ENCODE measurements around the gene FMN1. TPM values are rescaled to one million over a fixed set of nuclear protein-coding genes. Genes with fewer than 3 reads are reported as not detected.

Gene FMN1
- polyA plus RNA-seq, 6 donors from 2014 or later, result 0.33 to 1.0 (median 0.44) TPM; not detected in 1

DNA sequence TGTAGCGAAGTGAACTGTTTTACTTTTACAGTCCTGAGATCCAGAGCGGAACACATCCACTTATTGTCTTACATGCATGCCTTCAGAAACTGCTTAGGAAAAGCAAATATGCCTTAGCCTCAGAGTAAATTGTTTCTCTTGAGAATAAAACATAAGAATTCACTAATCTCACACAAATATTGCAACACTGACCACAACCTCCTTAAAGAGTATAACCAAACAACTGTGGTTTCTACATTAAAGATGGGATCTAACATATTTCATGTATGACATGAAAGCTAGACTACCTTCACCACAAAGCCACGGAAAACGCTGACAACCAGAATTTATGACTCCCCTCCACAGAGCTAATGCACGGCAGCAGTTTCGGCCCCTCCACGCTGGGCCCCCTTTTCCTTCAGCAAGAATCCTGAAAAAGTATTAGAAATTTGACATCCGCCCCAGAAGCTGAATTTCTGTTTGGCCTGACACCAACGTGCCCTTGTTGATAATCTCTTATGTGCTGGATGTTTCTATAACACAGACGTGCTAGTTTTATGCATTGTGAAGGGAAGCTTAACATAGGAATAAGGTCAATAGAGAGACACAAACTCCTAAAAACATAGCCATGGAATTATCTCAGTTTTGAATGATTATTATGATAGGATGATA is 392.1 kb downstream of the FMN1 start:
- DNase-seq (no peak), ATAC-seq (ENCODE audit: low read depth in 2 of 2) (no peak)
- H3K4me1 Mint-ChIP-seq, result no peaks in the 10 kb centered on the region
- peaks cover 7 to 17% (median 10%) of the 10 kb centered on the region in 7 donors for H3K9me3 Mint-ChIP-seq
- peaks cover 0 to 12% of the 10 kb centered on the region in 2 donors for H3K36me3 Mint-ChIP-seq
- H3K27ac Mint-ChIP-seq, result peak overlapping the region in 1 of 6 donors; percentile 47
- H3K4me3 Mint-ChIP-seq, result no peak overlapping the region
- H3K27me3 Mint-ChIP-seq, result peaks cover 14 to 36% (median 30%) of the 10 kb centered on the region in 3 donors

DNA sequence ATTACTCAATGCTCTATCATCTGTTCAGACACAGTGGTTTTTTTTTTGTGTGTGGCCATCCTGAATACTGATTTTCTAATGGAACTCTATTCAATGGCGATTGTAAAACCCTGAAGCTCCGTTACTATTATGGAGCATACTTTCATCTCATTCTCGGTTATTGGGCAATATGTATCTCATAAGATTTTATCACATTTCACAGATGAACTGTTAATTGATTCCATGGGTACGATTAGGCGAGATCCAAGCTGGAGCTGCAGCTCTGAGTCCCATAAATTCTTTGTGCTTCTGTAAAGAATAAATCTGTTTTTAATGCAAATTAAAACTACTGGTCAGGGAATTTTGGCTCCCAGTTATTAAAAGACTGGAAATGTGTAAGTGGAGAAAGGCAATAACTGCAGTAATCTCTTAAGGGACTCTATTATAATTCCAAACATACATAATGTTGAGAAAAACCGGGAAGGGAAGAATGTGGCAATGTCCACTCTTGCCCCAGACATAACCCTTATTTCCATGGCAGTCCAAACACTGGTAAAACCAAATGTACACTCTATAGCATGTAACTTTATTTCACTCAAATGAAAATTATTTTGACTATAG is 394.5 kb downstream of the FMN1 start:
- H3K4me1 Mint-ChIP-seq, result no peaks in the 10 kb centered on the region
- DNase-seq (no peak), ATAC-seq (ENCODE audit: low read depth in 2 of 2) (no peak)
- peaks cover 0 to 12% of the 10 kb centered on the region in 2 donors for H3K36me3 Mint-ChIP-seq
- no peak overlapping the region for H3K27ac Mint-ChIP-seq
- H3K9me3 Mint-ChIP-seq, result peaks cover 5 to 14% (median 10%) of the 10 kb centered on the region in 7 donors
- H3K27me3 Mint-ChIP-seq, result peaks cover 6 to 32% (median 20%) of the 10 kb centered on the region in 3 donors
- no peak overlapping the region for H3K4me3 Mint-ChIP-seq

DNA sequence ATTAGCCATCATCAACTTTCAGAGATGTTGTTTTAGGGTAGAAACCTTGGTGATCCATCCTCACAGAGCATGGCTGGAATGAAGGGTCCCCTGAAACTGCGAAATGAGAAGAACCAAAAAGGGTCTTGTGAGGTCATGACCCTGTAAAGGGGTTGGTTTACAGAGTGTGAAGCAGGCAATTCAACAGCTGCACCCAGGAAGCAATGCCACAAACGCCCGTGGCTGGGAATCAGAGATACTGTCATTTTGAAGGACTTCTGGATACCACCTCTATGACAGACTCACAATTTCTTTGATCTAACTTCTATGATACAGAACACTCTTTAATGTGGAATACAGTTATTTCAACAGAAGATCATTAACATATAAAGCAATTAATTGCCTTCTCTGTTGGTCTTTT is 397.7 kb downstream of the FMN1 start:
- Mint-ChIP-seq H3K4me1 (no peaks in the 10 kb centered on the region), H3K9me3 (peaks cover 0 to under 1% (median 0%) of the 10 kb centered on the region in 7 donors), H3K36me3 (no peaks in the 10 kb centered on the region), H3K27ac (no peak overlapping the region), H3K27me3 (peaks cover 0 to 14% (median 0%) of the 10 kb centered on the region in 3 donors), H3K4me3 (no peak overlapping the region)
- ATAC-seq (ENCODE audit: low read depth in 2 of 2), result no peak
- no peak for DNase-seq

DNA sequence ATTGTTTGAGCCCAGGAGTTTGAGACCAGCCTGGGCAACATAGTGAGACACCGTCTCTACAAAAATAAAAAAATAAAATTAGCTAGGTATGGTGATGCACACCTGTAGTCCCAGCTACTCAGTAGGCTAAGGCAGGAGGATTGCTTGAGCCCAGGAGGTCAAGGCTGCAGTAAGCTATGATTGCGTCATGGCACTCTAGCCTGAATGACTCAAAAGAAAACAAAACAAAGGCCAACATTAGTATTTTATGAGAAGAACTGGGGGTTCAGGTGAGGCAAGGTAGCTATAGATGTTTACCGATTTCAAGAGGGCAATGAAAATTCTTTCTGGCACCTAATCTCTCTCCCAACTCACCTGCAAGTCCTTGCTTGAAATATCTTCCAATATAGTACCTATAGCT is 399.5 kb downstream of the FMN1 start:
- Mint-ChIP-seq H3K4me3 (no peak overlapping the region), H3K9me3 (peaks cover 0 to 2% (median 0%) of the 10 kb centered on the region in 7 donors), H3K27me3 (peaks cover 0 to 12% (median 9%) of the 10 kb centered on the region in 3 donors), H3K4me1 (no peaks in the 10 kb centered on the region), H3K36me3 (no peaks in the 10 kb centered on the region), H3K27ac (no peak overlapping the region)
- DNase-seq (no peak), ATAC-seq (ENCODE audit: low read depth in 2 of 2) (no peak)

DNA sequence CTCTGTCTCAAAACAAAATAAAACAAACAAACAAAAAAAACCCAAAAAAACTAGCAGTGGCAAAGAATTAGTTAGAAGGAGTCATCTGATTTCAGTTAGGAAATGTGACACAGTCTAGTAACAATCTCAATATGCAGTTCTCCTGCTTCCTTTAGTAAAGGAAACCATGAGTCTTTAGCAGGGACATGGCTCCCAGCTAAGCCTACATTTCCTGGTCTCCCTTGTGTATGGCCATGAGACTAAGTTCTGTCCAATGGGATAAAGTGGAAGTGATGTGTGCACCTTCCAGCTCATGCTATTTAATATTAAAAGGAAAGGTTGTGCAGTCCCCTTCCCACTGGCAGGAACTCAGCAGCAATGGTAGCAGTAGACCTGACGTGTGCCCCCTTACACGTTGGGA is 402.1 kb downstream of the FMN1 start:
- DNase-seq (no peak), ATAC-seq (ENCODE audit: low read depth in 2 of 2) (no peak)
- Mint-ChIP-seq H3K9me3 (peaks cover 0 to 2% (median 0%) of the 10 kb centered on the region in 7 donors), H3K4me1 (no peaks in the 10 kb centered on the region), H3K27ac (no peak overlapping the region), H3K27me3 (peaks cover 0 to 9% (median 6%) of the 10 kb centered on the region in 3 donors), H3K36me3 (no peaks in the 10 kb centered on the region), H3K4me3 (no peak overlapping the region)

DNA sequence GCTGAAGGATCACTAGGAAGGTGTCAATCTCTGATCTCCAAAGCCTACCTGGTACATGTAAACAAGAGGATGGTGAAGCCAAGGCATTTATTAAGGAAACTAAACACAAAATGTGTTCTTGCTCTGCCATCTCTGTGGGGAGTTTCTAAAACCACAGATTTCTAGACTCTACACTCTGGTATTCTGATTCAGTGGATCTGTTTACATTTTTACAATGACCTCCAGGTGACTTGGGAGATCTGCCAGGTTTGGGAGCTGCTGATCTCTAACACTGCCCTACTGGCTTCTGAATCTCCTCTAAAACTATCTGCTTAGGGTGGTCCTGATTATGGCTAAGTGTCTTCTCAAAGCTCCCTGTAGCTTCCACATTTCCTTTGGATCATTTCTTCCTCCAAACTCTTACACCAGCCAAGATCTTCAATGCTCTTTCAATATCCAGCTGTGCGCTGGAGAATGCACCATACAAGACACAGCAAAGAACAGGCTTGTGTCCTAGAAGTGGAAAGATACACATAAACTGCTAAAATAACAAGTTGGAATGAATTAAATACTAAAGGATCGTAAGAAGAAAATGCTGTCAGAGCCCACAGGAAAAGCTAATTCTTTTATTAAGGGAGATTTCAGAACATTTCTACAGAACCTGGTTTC is 404.0 kb downstream of the FMN1 start:
- no peak overlapping the region for H3K4me3 Mint-ChIP-seq
- no peak for ATAC-seq (ENCODE audit: low read depth in 2 of 2)

DNA sequence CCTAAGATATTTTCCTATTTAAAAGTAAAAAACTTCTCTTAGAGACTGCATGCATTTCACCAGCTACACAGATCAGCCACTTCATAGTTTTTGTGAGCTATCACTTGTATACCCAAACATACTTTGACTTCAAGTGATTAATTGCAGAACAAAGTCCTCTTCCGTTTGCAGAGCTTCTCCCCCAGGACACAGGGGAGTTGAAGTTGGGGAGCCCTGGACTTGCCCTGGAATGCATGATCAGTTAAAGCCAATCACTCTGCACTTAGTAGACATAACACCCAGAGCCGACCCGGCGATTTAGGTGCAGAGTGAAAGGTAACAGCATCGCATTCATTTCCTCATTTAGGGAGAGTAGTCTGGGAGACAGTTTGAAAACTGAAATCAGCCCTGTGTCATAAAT is 406.6 kb downstream of the FMN1 start:
- Mint-ChIP-seq H3K27me3 (peaks cover 0 to 26% (median 20%) of the 10 kb centered on the region in 3 donors), H3K4me3 (no peak overlapping the region), H3K4me1 (peaks cover 0 to 4% (median 0%) of the 10 kb centered on the region in 3 donors), H3K9me3 (peaks cover 0 to 2% (median 0%) of the 10 kb centered on the region in 7 donors), H3K36me3 (no peaks in the 10 kb centered on the region), H3K27ac (no peak overlapping the region)
- DNase-seq, result no peak
- ATAC-seq (ENCODE audit: low read depth in 2 of 2), result no peak

More for the DNA sequence above, 404.0 kb downstream of the FMN1 start:
- no peaks in the 10 kb centered on the region for H3K36me3 Mint-ChIP-seq
- H3K9me3 Mint-ChIP-seq, result peaks cover 0 to 2% (median 0%) of the 10 kb centered on the region in 7 donors
- no peaks in the 10 kb centered on the region for H3K4me1 Mint-ChIP-seq
- H3K27ac Mint-ChIP-seq, result no peak overlapping the region
- peaks cover 0 to 11% (median 9%) of the 10 kb centered on the region in 3 donors for H3K27me3 Mint-ChIP-seq
- no peak for DNase-seq

DNA sequence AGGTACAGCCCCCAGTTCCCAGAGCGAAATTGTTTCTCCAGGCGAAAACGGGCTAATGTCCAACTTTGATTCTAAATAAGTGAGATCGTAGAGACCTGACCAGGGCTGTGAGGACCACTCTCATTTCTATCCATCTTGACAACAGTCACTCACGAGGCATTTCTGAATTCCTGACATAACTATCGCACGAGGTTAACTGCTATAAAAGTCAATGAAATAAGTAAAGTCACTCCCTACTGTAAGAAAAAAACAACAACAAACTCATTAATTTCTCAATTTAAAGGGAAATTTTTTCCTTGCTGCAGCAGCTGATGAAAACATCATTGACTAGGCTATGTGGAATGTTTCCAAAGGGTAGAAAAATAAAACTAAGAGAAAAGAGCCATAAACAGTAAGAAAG is 407.6 kb downstream of the FMN1 start:
- ATAC-seq (ENCODE audit: low read depth in 2 of 2), result no peak
- DNase-seq, result no peak
- Mint-ChIP-seq H3K27ac (no peak overlapping the region), H3K36me3 (no peaks in the 10 kb centered on the region), H3K4me1 (peaks cover 0 to 4% (median 0%) of the 10 kb centered on the region in 3 donors), H3K4me3 (no peak overlapping the region), H3K27me3 (peaks cover 1 to 28% (median 24%) of the 10 kb centered on the region in 3 donors), H3K9me3 (peaks cover 0 to 2% (median 0%) of the 10 kb centered on the region in 7 donors)

DNA sequence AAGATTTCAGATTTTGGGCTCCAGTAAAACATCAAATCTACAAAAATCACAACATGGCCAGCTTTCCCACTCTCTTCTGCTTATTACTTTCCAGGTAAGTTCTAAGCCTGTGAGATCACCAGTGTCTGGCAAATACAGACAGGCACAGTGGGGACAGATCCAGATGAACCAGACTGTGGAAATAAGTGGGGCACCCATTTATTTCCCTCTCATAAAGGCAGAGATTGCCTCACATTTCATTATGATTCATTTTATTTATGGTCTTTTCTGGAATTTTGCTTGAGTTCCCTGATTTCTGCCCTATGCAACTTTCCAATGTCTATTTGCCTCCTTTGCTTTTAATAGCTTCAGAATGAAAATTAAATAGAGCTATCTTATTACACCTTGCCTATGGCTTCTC is 409.9 kb downstream of the FMN1 start:
- H3K9me3 Mint-ChIP-seq, result peaks cover 0 to 1% (median 0%) of the 10 kb centered on the region in 7 donors

DNA sequence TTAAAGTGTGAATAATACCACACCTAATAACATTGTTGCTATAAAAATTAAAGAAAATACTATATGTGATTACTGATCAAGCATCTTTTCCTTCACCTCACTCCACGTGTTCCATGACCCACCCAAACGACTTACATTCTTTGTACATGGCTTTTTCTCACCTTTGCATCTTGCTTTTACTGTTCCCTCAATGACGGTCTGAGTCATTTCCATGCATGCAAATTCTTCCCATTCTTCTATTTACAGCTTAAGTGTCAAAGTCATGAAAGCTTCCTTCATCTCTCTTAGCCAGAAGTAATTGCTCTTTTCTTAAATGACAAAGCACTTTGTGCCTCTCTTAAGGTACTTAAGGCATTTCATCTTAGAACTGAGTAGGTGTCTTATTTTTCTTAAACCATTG is 412.7 kb downstream of the FMN1 start:
- no peaks in the 10 kb centered on the region for H3K36me3 Mint-ChIP-seq
- H3K4me1 Mint-ChIP-seq, result peaks cover 0 to 4% (median 0%) of the 10 kb centered on the region in 3 donors
- peaks cover 4 to 23% (median 19%) of the 10 kb centered on the region in 3 donors for H3K27me3 Mint-ChIP-seq

More for the DNA sequence above, 409.9 kb downstream of the FMN1 start:
- peaks cover 4 to 25% (median 23%) of the 10 kb centered on the region in 3 donors for H3K27me3 Mint-ChIP-seq
- H3K4me1 Mint-ChIP-seq, result peaks cover 0 to 4% (median 0%) of the 10 kb centered on the region in 3 donors
- ATAC-seq (ENCODE audit: low read depth in 2 of 2) (no peak), DNase-seq (no peak)
- H3K27ac Mint-ChIP-seq, result no peak overlapping the region
- no peaks in the 10 kb centered on the region for H3K36me3 Mint-ChIP-seq
- no peak overlapping the region for H3K4me3 Mint-ChIP-seq

DNA sequence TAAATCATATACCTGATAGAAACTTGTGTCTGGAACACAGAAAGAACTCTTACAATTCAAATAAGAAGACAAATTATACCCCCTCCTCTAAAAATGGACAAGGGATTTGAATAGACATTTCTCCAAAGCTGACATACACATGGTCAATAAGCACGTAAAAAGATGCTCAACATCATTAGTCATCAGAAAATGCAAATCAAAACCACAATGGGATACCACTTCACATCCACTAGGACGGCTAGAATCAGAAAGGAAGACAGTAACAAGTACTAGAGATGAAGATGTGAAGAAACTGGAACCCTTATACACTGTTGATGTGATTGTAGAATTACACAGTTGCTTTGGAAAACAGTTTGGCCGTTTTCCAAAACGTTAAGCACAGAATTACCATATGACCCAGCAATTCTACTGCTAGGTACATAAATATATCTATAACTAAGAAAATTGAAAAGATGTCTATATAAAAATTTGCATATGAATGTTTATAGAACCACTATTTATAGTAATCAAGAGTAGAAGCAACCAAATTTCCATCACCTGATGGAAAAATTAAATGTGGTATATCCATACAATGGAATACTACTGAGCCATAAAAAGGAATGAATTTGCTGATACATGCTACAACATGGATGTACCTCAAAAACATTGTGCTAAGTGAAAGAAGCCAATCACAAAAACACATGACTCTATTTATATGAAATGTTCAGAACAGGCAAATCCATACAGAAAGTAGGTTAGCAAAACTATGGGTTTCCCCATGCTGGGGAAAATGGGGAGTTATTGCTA is 415.9 kb downstream of the FMN1 start:
- no peak for ATAC-seq (ENCODE audit: low read depth in 2 of 2)
- Mint-ChIP-seq H3K36me3 (no peaks in the 10 kb centered on the region), H3K4me1 (no peaks in the 10 kb centered on the region), H3K4me3 (no peak overlapping the region), H3K27ac (no peak overlapping the region), H3K9me3 (peaks cover 0 to 16% (median 6%) of the 10 kb centered on the region in 7 donors), H3K27me3 (peaks cover 11 to 24% (median 21%) of the 10 kb centered on the region in 3 donors)
- DNase-seq, result no peak

More for the DNA sequence above, 412.7 kb downstream of the FMN1 start:
- Mint-ChIP-seq H3K4me3 (no peak overlapping the region), H3K27ac (no peak overlapping the region), H3K9me3 (peaks cover 0 to 16% (median 6%) of the 10 kb centered on the region in 7 donors)
- DNase-seq, result no peak
- ATAC-seq (ENCODE audit: low read depth in 2 of 2), result no peak

DNA sequence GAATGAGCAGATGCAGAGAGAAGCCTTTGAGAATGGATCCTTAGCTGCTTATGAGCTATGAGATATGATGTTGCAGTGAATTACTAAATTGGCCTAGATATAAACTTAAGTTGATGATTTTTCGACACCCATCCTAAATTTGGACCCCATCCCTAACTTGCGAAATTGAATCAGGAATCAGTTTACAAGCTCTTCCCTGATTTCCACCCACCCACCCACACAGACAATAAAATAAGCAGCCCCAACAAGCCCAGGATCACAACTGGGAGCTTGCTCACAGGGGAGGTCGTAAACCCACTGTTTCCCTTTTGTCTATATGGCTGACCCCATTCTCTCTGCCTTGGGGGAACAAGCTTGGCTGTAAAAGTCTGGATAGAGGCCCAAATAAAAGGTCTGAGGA is 419.4 kb downstream of the FMN1 start:
- H3K27ac Mint-ChIP-seq, result no peak overlapping the region
- no peaks in the 10 kb centered on the region for H3K4me1 Mint-ChIP-seq
- no peaks in the 10 kb centered on the region for H3K36me3 Mint-ChIP-seq
- peaks cover 0 to 16% (median 6%) of the 10 kb centered on the region in 7 donors for H3K9me3 Mint-ChIP-seq
- H3K4me3 Mint-ChIP-seq, result no peak overlapping the region
- ATAC-seq (ENCODE audit: low read depth in 2 of 2) (no peak), DNase-seq (no peak)
- H3K27me3 Mint-ChIP-seq, result peaks cover 7 to 18% (median 8%) of the 10 kb centered on the region in 3 donors

DNA sequence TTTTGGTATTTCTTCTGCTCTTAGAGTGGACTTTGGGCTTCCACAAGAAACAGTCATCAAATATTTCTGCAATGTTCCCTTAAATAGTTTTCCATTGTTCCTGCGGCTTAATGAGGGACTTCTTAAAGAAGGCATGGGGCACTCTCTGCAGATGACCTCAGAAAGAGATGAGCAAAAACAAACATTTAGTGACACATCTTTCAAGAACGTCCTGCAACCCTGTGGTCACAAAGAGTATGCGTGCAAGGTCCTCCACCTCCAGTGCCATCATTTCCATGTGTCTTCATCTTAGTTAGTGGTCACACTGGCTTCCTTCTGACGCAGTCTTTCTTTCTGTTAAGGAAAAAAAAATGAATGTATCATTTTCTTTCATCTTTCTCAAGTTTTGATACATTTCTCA is 420.5 kb downstream of the FMN1 start:
- H3K36me3 Mint-ChIP-seq, result no peaks in the 10 kb centered on the region
- ATAC-seq (ENCODE audit: low read depth in 2 of 2) (no peak), DNase-seq (no peak)
- H3K9me3 Mint-ChIP-seq, result peaks cover 0 to 9% (median 3%) of the 10 kb centered on the region in 7 donors
- peaks cover 7 to 18% (median 8%) of the 10 kb centered on the region in 3 donors for H3K27me3 Mint-ChIP-seq
- H3K27ac Mint-ChIP-seq, result no peak overlapping the region
- H3K4me3 Mint-ChIP-seq, result no peak overlapping the region
- no peaks in the 10 kb centered on the region for H3K4me1 Mint-ChIP-seq
